ENCODE measurements around the gene PITPNM2.
"Not testable (repeated sequence)": the region's sequence is repeated elsewhere in the genome, so short reads cannot be mapped to it uniquely, and the experiment has no call there.

The PITPNM2 gene

GRCh38 chr12:123104809-123105208, 46.1 kb downstream of the PITPNM2 start:
- H3K4me3 Mint-ChIP-seq: no peak overlapping the region
- intact Hi-C loops (cut with micrococcal nuclease): no loop called here
- H3K4me1 Mint-ChIP-seq (ENCODE audit: low read depth): peaks cover 40% of the 10 kb centered on the region
- no peaks in the 10 kb centered on the region for H3K9me3 Mint-ChIP-seq
- no peaks in the 10 kb centered on the region for H3K27me3 Mint-ChIP-seq
- no peak overlapping the region for H3K27ac Mint-ChIP-seq
- no peaks in the 10 kb centered on the region for H3K36me3 Mint-ChIP-seq (ENCODE audit: low read depth)

DNA sequence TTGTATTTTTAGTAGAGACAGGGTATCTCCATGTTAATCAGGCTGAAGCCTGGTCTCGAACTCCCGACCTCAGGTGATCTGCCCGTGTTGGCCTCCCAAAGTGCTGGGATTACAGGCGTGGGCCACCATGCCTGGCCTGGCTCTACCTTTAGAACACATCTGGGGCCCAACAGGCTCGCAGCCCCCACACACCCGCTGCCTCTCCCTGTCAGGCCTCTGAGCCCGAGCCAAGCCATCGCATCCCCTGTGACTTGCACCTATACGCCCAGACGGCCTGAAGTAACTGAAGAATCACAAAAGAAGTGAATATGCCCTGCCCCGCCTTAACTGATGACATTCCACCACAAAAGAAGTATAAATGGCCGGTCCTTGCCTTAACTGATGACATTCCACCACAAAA, 46.8 kb downstream of the PITPNM2 start:
- H3K27ac Mint-ChIP-seq; H3K4me3 Mint-ChIP-seq; intact Hi-C loops (cut with micrococcal nuclease); H3K36me3 Mint-ChIP-seq (ENCODE audit: low read depth); H3K9me3 Mint-ChIP-seq; H3K27me3 Mint-ChIP-seq: not testable (repeated sequence)
- H3K4me1 Mint-ChIP-seq (ENCODE audit: low read depth): peaks cover 40% of the 10 kb centered on the region

GRCh38 chr12:123102781-123103503, 47.9 kb downstream of the PITPNM2 start:
- no peak overlapping the region for H3K27ac Mint-ChIP-seq
- H3K36me3 Mint-ChIP-seq (ENCODE audit: low read depth): no peaks in the 10 kb centered on the region
- no peak overlapping the region for H3K4me3 Mint-ChIP-seq
- intact Hi-C loops (cut with micrococcal nuclease): no loop called here
- H3K4me1 Mint-ChIP-seq (ENCODE audit: low read depth): peaks cover 33% of the 10 kb centered on the region
- no peaks in the 10 kb centered on the region for H3K9me3 Mint-ChIP-seq
- H3K27me3 Mint-ChIP-seq: no peaks in the 10 kb centered on the region

GRCh38 chr12:123102366-123102765, 48.5 kb downstream of the PITPNM2 start:
- intact Hi-C loops (cut with micrococcal nuclease): no loop called here
- Mint-ChIP-seq H3K4me1 (ENCODE audit: low read depth) (peaks cover 27% of the 10 kb centered on the region), H3K27ac (no peak overlapping the region), H3K9me3 (no peaks in the 10 kb centered on the region), H3K27me3 (no peaks in the 10 kb centered on the region), H3K36me3 (ENCODE audit: low read depth) (no peaks in the 10 kb centered on the region), H3K4me3 (no peak overlapping the region)

DNA sequence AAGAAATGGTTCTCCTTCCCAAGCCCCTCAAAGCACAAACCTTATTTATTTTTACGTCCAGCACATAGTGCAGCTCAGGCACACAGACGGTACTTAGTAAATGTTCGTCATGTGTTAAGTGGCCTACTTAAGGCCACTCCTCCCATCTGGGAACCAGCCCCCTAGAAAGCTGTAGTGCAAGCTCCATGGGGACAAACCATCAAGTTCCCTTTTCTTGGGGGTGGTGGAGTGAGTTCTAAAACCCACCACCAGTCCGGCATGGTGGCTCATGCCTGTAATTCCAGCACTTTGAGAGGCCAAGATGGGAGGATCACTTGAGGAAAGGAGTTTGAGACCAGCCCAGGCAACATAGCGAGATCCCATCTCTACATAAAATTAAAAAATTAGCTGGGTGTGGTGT, 49.4 kb downstream of the PITPNM2 start:
- Mint-ChIP-seq H3K9me3 (no peaks in the 10 kb centered on the region), H3K27ac (no peak overlapping the region), H3K36me3 (ENCODE audit: low read depth) (no peaks in the 10 kb centered on the region), H3K4me3 (no peak overlapping the region), H3K27me3 (no peaks in the 10 kb centered on the region), H3K4me1 (ENCODE audit: low read depth) (peaks cover 20% of the 10 kb centered on the region)
- intact Hi-C loops (cut with micrococcal nuclease): no loop called here

All from dendritic cell treated with granulocyte-macrophage colony-stimulating factor and Interleukin-4, amounts not matched to agents 40 ng/mL and 50 ng/mL, for 4 days (primary cell).